Glomerular visceral epithelial cell (primary cell): Measurements from ENCODE around the gene MFAP4.
A peak's percentile ranks its signal among the peaks of the same experiment; 100 is the strongest.

Experiments used
- DNase-seq: peaks from one replicate; pipeline ENCODE4 v3.0.0-alpha.2; 2016; ENCODE audit errors: extremely low spot score

Gene MFAP4

DNA sequence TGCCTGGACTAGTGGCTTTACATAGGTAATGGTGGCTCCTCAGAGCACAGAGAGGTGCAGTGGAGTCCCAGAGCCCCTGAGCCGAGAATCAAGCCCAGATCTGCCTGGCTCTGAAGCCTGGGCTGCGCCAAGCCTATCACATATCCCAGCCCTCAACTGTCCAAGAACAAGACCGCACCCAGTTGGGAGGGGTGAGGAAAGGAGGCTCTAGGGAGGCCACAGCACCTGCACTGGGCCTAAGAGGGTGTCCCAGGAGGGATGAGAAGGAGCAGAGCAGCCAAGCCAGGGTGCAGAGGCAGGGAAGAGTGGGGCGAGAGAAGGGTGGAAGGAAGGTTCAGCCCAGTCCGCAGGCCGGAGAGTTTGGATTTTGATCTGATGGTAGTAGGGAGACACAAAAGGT lies 23.1 kb upstream of the MFAP4 start:
- DNase-seq, result no peak

DNA sequence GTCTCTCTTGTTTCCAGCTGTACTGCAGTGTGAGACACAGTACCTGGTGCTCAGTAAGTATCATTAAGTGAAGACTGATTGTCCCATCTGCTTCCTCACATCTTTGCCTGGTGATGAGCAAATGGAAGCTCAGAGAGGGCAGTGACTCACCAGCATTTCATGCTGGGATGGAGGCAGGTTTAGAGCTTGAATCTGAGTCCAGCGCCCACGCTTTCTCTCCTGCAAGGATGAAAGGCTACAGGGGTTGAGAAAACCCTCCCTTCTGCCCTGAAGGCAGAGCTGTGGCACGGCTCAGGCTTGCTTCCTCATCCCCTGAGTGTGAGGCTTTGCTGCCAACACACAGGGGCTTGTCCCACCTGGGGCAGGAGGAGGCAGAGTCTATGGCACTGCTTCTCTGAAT lies 22.5 kb upstream of the MFAP4 start:
- peak; percentile 39 for DNase-seq

DNA sequence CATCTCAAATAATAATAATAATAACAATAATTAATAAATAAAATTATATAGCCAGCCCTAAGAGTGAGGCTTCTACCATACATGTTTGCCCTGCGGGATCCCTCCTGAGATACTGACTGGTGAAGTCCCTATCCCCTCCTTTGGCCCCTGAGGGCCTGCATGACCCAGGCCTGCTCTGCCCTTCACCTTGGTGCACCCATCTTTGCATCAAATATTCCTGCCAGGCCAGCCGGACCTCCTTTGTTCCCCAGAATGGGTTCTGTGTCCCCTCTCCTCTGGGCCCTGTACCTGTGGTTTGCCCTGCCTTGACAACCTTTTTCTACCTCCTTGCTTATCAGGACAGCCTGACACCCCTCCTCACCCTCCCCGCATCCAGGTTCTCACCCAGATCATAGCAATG lies 22.1 kb upstream of the MFAP4 start:
- no peak for DNase-seq

DNA sequence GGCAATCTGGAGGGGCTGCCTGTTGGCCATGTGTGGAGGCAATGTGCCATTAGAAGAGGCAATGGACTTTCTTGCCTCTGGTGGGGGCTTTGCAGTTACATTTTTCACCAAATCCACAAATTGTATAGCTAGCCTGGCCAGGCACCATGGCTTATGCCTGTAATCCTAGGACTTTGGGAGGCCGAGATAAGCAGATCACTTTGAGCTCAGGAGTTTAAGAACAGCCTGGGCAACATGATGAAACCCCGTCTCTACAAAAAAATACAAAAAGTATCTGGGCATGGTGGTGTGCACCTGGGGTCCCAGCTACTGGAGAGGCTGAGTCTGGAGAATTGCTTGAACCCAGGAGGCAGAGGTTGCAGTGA lies 21.3 kb upstream of the MFAP4 start:
- no peak for DNase-seq

DNA sequence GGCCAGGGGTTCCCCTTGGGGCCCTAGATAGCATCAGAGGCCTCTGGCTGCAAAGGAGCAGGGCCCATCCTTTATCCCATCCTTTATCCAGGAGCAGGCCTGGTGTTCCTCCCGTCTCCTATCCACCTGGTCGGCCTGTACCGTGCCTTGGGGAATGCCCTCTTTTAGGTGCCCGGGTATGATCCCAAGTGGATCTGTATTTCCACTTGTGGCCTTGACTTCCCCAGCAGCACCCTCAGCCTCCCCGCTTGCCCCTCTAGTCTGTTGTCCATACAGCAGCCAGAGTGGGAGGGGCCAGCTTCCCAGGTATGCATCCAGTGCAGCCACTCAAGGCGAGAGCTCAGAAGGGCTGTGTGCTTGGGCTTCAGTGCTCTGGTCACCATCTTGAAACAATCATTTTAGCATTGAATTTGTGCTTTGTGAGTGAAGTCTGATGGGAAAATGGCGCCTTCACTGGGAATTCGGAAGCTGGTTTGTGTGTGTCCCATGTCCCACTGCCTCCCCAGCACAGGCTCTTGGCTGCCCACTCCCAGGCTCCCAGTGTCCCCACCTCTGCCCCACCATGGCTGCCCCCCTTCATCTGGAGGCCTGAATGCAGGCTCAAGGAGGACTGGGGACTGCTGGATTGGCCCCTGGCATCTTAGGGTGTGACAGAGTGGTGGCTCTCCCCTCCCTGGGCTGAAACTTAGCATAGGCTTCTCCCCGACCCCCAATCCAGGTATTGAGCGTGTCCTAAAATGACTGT lies 20.8 kb upstream of the MFAP4 start:
- DNase-seq, result no peak

DNA sequence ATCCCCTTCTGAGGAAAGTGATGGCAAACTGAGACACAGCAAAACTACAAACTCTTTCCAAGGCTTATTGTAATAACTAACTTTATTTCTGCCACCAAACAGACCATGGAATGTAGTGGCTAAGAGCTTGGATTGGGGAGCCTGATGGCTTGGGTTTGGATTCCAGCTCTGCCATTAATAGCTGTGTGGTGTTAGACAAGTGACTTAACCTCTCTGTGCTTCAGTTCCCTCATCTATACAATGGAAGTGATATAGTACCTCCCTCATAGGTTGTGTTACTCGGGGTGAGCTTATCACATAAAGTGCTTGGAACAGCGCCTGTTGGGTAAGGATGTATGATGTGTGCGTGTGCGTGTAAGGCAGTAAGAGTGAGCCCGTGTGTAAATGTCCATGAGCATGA lies 18.1 kb upstream of the MFAP4 start:
- DNase-seq, result no peak

DNA sequence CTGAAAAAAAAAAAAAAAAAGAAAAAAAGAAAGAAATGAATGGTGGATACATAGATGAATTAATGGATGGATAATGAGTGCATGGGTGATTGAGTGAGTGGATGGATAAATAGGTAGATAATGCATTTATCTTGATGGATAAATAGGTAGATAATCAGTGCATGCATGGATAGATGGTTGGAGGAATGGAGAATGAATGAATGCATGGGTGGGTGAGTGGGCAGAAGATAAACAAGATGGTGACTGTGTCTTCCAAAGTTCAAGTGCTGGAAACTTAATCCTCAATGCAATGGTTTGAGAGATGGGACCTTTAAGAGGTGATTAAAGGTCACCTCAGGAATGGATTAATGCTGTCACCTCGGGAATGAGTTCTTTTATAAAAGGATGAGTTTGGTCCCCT lies 17.3 kb upstream of the MFAP4 start:
- no peak for DNase-seq

DNA sequence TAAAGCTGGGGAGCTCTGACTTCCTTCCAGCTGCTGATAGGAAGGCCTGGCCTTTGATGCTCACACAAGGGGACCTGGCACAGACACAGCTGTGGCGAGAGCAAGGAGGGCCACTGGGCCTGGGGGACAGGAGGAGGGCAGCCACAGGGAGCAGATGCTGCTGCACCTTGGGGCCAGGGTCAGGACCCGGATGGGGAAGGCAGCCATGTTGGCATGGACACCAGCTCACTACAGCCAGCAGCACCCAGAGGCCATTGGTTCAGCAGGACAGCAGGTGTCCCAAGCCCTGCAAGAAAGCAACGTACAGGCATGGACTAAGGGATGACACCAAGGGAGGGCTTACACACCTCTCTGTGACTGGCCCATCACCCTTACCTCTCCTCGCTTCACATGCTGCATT lies 16.0 kb upstream of the MFAP4 start:
- no peak for DNase-seq

DNA sequence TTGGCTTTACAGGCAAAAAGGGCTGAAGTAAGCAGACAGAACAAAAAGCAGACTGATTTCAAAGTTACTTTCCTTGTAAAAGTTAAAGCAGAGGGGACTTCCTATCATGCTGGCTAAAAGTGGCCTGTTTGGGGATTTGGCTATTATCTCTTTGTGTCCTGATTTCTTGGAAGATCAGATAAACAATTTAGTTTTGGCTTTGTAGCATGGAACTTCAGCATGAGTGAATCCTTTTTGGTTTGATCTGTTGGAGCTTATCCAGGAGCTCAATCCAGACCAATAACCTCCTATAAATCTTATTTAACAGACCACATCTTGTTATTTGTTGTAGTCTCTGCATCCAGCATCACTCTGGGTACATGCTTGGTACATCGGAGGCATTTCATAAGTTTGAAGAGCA lies 15.2 kb upstream of the MFAP4 start:
- DNase-seq, result no peak

DNA sequence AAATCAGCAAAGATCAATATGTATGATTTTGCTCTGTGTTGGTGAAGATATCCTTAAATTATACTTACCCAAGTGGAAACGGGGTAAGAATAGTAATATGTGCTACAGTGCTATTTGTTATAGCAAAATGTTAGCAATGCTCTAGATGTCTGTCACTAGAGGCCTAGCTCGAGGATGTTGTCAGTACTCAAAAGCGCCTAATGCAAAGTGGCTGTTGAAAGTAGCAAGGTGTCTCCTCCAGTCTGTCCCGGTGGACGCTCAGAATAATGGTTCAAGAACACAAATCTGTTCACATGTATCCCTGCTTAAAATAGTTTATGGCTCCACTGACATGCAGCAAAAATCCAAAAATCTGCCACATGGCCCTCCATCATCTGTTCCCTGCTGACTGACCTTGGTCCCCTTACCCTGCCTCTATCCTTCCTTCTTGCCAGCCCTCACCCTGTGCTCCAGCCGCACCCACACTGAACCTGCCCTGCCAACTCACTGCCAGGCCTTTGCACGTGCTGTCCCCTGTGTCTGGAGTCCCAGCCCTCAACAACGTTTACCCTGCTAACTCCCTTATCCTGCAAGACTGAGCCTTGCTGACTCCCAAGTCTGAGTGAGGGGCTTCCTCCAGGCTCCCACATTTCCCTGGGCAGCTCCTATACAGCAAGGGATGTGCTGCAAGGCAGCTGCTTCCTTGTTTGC lies 14.5 kb upstream of the MFAP4 start:
- no peak for DNase-seq

DNA sequence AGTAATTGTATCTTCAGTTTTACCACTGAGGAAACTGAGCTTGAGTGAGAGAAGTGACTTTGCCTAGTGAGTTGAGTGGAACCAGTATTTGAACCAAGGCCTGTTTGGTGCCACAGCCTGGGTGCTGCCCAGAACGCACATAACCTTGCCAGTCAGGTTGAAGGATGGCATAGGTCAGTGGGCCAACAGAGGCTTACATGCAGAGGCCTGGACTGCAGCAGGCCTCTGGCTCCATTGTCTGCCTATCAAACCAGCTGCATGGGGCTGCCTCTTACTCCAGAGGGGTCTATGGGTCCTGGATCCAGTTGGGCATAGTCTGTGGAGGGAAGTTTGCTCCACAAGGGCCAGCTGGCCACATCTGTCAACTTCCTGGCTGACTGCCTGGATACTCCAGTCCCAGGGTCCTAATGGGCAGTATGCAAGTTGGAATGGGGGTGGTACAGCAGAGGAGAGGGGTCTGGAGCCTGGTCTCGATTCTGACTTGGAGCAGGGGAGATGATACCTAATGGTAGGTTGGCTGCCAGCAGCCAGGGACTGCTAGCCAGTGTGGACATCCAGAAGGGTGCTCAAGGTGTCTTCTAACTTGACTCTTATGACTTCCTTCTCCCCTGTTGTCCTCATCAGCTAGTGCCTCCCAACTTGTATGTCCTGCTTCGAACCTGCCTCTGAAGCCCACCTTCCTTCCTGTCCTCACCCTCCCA lies 12.9 kb upstream of the MFAP4 start:
- DNase-seq, result no peak

DNA sequence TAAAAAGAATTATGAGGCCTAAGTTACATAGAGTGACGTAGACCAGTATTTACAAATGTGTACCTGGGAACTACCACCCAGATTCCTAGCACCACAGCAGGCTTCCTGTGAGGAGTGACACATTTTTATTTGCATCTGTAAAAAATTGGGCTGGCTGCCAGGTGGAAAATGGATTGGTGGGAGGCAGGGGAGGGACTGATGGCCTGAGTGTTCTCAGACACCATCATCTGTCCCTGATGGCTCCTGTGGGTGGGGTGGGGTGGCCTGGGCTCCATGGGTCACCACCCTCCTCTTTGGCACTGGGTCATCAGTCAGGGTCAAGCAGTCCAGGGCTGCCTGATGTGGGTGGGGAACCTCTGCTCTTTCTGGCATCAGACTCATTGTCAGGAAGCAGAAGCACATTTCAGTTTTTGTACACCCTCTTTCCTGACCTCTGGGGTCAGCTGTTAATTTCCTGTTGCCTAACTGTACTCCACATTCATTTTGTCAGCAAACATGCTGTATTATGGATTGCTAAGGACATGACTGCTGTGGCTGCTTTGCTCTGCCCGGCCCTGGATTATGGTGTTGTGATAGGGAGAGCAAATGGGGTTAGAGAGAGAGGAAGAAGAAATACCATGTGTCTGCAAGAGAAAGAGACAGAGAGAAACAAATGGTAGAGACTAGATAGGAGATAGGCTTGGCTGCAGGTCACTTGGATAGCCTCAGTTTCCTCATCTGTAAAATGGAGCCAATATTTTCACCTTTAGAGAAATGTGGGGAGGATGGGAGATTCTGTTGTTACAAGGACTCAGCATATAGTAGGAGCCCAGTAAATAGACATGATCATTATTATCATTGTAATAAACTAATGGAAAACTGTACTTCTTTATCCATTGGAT lies 11.6 kb upstream of the MFAP4 start:
- DNase-seq, result peak; percentile 7

DNA sequence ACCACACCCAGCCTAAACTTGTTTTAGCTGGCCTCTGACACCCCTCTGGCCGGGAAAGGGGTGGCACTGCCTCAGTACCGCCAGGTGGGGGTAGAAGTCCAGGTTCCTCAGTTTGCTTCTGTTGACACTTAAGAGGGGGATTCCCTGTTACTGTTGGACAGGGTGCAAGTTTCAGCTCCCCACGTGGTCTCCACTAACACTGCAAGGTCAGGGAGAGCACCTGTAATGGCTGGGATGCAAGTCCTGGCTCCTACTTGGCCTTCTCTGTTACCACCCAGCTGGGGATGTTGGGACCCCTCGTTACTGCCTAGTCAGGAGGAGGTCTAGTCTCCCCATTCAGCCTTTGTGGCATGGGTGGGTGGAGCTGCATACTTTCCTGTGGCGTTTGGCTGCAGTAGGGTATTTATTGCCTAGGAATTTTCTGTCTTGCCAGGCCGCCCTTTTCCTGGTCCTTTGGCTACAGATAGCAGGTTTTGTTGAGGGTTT lies 10.6 kb upstream of the MFAP4 start:
- no peak for DNase-seq

DNA sequence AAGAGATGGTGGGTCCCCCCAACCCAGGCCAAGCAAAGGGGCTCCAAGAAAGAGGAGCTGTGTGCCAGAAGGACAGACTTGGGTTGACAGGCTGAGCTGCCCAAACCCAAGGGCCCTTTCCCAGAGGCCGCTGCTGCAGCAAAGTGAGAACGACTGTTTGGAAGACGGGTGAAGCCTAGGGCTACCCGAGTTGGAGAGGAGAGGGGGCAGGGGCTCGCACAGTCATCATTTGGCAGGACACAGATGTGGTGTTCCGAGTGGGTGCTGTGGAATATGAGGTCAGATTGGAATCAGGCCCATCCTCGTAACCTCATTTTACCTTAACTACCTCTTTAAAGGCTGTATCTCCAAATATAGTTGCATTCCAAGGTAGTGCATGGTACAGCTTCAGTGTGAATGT lies 5.3 kb upstream of the MFAP4 start:
- no peak for DNase-seq

DNA sequence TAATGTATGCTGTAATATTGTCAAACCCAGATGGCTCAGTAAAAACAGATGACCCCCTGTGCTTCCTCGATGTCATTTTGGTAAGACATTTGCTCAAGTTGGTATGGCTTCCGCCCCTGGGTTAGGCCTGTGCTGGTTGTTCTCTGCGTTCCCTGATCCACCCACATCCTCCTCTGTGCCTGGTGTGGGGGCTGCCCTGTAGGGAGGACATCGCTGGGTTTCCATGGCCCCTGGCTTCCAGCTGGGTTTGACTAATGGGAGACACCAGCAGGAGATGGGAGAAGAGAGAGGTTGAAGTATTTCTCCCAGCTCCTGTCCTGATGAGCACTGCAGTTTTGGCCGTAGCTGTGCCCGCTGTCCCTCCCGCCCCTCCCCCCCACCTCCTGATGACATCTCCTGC lies 4.4 kb upstream of the MFAP4 start:
- DNase-seq, result no peak

DNA sequence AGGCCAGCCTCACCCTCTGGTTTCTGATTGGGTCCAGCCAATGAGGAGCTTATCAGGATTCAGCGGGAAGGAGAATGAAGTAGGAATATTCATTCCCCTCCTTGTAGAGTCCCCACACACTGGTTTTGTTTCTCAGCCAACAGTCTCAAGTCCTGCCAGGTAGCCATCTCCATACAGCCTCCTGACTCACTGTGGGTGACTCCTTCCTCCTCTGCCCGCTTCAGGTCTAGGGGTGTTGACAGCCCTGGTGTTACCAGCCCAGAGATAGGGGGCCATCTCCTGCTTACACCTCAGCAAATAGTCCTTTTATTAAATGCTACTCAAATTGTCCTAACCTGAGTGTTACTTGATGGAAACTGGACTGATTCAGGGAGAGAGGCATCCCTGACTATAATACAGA lies 4.0 kb upstream of the MFAP4 start:
- no peak for DNase-seq

DNA sequence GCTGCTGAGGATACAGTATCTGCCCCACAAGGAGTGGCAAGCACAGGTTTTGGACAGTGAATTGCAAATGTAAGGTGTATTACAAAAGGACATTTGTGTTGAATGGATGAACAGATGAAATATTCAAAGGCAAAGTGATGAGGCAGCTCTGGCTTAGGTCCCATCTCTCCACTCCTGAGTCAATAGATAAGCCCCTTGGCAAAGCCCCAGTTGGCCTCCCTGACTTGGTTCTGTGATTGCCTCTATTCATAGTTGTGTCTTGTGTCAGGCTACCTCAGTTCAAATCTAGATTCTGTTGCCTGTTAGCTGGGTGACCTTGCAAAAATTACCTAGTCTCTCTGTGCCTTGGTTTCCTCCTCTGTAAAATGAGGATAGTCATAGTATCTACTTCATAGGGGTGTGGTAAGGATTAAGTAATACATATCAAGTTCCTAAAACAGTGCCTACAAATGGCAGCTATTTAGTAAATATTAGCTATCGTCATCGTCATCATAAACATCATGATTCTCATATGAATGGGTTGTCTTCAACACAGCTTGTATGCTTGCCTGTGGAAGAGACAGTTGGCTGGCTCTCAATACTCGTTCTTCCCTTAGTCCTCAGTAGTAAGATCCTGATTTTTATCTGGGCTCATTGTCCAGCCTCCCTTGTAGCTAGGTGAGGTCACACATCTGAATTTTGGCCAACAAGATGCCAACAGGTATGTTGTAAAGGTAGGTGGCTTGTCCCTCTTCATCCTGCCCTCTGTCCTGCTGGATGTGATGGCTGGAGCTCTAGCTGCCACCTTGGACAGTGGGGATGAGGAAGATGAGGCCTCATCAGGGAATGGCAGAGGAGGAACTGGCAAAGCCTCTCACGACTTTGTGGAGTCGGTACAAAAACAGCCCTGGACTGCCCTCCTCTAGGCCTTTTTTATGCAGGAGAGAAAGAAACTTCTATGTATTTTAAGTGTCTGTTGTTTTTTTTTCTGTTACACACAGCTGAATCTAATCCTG lies 2.1 kb upstream of the MFAP4 start:
- no peak for DNase-seq

DNA sequence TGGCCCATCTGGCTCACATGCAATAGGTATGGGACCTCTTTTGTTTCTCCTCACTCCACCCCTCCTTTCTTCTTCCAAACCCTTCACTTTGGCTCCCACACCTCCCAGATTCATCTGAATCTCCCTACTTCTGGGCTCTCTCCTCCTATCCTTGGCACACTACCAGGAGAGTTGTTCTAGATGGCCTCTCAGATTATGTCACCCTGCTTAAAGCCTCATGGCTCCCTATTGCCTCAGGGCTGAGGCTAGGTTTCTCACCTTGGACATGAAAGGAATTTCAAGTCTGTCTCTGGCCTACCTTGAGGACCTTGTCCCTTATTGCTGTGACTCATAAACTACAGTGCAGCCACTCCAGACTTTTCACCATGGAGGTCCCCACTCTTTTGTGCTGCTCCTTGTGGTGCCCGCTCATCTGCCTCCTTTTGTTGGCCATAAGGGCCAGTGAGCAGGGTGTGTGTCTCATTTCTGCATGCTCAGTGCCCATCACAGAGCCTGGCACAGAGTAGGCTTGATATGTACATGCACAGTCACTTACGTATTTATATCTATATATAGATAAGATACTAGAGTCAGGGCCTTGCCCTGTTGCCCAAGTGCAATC lies 1.0 kb upstream of the MFAP4 start:
- DNase-seq, result peak; percentile 6

DNA sequence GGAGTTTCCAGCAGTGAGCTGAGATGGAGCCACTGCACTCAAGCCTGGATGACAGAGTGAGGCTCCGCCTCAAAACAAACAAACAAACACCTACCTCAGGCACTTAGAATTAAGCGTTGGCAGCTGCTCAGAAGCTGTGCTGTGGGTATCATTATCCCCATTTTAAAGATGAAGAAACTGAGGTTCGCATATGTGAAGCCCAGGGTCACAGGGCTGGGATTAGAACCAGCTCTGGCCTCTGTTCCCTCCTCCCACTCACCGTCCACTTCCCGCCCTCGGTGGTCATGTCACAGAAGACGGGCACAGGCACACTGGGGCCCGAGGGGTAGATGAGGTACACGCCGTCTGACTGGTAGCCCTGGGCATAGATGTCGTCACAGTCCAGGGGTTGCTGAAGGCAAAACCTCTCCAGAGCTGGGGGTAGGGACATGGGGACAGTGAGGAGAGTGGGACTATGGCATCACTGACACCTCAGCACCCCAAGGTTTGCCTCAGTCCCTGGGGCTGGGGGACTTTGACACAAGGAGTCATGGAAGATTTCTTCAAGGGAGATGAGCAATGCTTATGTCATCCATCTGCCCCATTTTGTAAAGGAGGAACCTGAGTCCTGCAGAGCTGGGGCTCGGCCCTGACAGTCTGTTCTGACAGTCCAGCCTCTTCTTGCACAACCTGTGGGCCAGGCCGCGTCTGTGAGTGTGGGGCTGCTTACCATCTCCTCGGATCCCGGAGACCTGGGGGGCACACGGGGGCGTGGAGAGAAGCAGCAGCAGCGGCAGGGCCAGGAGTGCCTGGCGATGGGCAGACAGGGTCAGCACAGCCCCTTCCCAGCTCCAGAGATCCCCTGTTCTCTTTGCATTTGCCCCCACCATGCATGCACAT lies 700 bp downstream of the MFAP4 start:
- peak; percentile 49 for DNase-seq
